ENCODE measurements around the gene CALY. TPM values are rescaled to one million over a fixed set of nuclear protein-coding genes. Genes with fewer than 3 reads are reported as not detected.

The CALY gene
- total RNA-seq, 1 experiment from 2014 or later, result 0.47 TPM

DNA sequence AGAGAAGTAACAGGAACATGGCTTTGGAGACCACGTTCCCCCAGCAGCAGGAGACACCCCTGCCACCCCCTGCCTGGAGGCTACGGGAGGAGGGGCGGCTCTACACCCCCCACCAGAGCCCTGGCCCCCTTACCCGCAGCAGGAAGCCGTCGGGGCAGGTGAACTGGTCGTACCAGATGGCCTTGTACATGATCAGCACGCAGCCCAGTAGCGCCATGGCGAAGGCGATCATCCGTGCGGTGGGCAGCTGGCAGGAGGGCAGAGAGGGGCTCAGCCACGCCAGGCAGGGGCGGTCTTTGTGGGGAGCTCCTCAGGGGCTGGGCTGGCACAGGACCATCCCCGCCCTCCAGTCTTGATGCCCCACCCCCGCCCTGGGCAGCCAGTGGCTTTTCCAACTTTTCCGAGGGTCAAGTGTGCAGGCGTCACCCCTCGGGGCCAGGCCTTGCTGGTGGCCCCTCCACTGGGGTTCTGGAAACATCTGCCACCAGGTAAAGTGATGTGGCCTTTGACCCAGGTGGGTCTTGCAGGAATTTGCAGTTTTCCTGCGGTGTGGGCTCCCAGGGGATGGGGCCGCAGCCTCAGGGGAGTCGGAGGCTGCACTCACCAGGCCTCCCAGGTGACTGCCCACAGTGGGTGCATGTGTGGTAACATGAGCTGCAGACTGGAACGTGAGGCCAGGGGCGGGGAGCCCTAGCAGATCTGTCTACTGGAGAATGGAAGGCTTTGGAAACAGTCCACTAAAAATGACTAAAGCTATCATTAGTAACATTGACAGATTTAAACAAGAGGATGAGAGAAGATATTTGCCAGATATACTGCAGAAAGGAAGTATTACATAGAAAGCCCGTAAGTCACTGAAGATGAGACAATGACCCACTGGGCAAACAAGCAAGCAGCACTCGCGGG, 9.7 kb downstream of the CALY start:
- BruUV-seq (replicated peaks), result no TSS peak
- ChIA-PET RAD21 (ENCODE audit: low non-redundant PET in 1 of 2, low total read pairs in 2 of 2, uncharacterized antibody in 2 of 2, unreplicated experiment in 2 of 2) (no interaction called here), POLR2A (no interaction called here), CTCF (no interaction called here)
- no peak for TF ChIP-seq POLR2AphosphoS5 (IDR thresholded peaks at IDR 0.05; ENCODE audit: low read depth, low read length)
- no peak for TF ChIP-seq ELF1 (IDR thresholded peaks at IDR 0.05; ENCODE audit: borderline replicate concordance, low read depth)
- no peak for TF ChIP-seq EGR1 (IDR thresholded peaks at IDR 0.05; ENCODE audit: low read depth)
- TF ChIP-seq, protein P1, sequence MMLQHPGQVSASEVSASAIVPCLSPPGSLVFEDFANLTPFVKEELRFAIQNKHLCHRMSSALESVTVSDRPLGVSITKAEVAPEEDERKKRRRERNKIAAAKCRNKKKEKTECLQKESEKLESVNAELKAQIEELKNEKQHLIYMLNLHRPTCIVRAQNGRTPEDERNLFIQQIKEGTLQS (IDR thresholded peaks at IDR 0.05), result no peak
- no peak for TF ChIP-seq EZH2phosphoT487 (IDR thresholded peaks at IDR 0.05; ENCODE audit: borderline replicate concordance)
- TF ChIP-seq, protein P2, sequence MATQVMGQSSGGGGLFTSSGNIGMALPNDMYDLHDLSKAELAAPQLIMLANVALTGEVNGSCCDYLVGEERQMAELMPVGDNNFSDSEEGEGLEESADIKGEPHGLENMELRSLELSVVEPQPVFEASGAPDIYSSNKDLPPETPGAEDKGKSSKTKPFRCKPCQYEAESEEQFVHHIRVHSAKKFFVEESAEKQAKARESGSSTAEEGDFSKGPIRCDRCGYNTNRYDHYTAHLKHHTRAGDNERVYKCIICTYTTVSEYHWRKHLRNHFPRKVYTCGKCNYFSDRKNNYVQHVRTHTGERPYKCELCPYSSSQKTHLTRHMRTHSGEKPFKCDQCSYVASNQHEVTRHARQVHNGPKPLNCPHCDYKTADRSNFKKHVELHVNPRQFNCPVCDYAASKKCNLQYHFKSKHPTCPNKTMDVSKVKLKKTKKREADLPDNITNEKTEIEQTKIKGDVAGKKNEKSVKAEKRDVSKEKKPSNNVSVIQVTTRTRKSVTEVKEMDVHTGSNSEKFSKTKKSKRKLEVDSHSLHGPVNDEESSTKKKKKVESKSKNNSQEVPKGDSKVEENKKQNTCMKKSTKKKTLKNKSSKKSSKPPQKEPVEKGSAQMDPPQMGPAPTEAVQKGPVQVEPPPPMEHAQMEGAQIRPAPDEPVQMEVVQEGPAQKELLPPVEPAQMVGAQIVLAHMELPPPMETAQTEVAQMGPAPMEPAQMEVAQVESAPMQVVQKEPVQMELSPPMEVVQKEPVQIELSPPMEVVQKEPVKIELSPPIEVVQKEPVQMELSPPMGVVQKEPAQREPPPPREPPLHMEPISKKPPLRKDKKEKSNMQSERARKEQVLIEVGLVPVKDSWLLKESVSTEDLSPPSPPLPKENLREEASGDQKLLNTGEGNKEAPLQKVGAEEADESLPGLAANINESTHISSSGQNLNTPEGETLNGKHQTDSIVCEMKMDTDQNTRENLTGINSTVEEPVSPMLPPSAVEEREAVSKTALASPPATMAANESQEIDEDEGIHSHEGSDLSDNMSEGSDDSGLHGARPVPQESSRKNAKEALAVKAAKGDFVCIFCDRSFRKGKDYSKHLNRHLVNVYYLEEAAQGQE (IDR thresholded peaks at IDR 0.05; ENCODE audit: low read depth), result no peak
- no peak for TF ChIP-seq CBX3 (IDR thresholded peaks at IDR 0.05; ENCODE audit: low read depth)
- no peak for TF ChIP-seq TCF7L2 (IDR thresholded peaks at IDR 0.05; ENCODE audit: borderline replicate concordance, extremely low read depth, insufficient read depth, insufficient read length)
- TF ChIP-seq CEBPB (IDR thresholded peaks at IDR 0.05; ENCODE audit: low read depth), result no peak
- no peaks in the 10 kb centered on the region for H3K9me3 ChIP-seq (ENCODE audit: control insufficient read depth in 1 of 2, insufficient read depth in 1 of 2, low read depth in 1 of 2, low read length in 2 of 2)
- H3K36me3 ChIP-seq (ENCODE audit: control insufficient read depth in 1 of 2, insufficient read depth in 2 of 2, low read length in 2 of 2), result no peaks in the 10 kb centered on the region
- no peak overlapping the region for H3K4me2 ChIP-seq (ENCODE audit: low read length)
- H3K4me3 ChIP-seq (replicated peaks in 1 of 2; ENCODE audit: low read depth in 1 of 2, low read length in 2 of 2), result no peak overlapping the region
- H3K9ac ChIP-seq (ENCODE audit: low read length), result no peak overlapping the region
- no peaks in the 10 kb centered on the region for H4K20me1 ChIP-seq (ENCODE audit: insufficient read depth)
- no peaks in the 10 kb centered on the region for H3K9me2 ChIP-seq (ENCODE audit: insufficient read depth)
- H2AFZ ChIP-seq (ENCODE audit: low read depth, low read length, poor library complexity, severe bottlenecking), result no peak overlapping the region
- no peak overlapping the region for H3K27ac ChIP-seq (ENCODE audit: low read depth, low read length)
- H3K4me1 ChIP-seq (ENCODE audit: control insufficient read depth in 1 of 2, insufficient read depth in 2 of 2, low read length in 2 of 2), result peaks cover 3 to 20% of the 10 kb centered on the region in 2 experiments
- ATAC-seq (no peak), DNase-seq (ENCODE audit: low read depth, low spot score) (no peak)
- no peaks in the 10 kb centered on the region for H3K79me2 ChIP-seq (ENCODE audit: insufficient read depth, low read length)
- intact Hi-C loops (cut with micrococcal nuclease), result no loop called here
- H3K27me3 ChIP-seq (ENCODE audit: insufficient read depth, low read length), result no peaks in the 10 kb centered on the region

All from HCT116 (cell line).